Neural progenitor cell (in vitro differentiated cells): ENCODE measurements around the gene SYNDIG1. TPM values are rescaled to one million over a fixed set of nuclear protein-coding genes. Genes with fewer than 3 reads are reported as not detected.

Experiments used
- DNase-seq: peaks from one replicate; pipeline ENCODE4 v3.0.0-alpha.2; 2016; ENCODE audit warnings: low spot score
- H2AFZ ChIP-seq: fragments of 200-600 bp; sonication (generic); replicated peaks from 2 replicates; pipeline ENCODE4 v1.6.1; 2016; ENCODE audit warnings: antibody characterized with exemption
- H3F3A ChIP-seq: fragments of 200-600 bp; sonication (generic); 2 replicates; pipeline ENCODE4 v1.6.1; 2016; ENCODE audit warnings: antibody characterized with exemption, low read depth
- H3K27ac ChIP-seq: fragments of 200-600 bp; sonication (generic); 2 replicates; pipeline ENCODE4 v1.5.1; 2016; ENCODE audit warnings: mild to moderate bottlenecking
- H3K27me3 ChIP-seq: fragments of 200-600 bp; sonication (generic); 2 replicates; pipeline ENCODE4 v1.6.1; 2016; ENCODE audit warnings: mild to moderate bottlenecking, moderate library complexity
- H3K36me3 ChIP-seq: fragments of 200-600 bp; sonication (generic); 2 replicates; pipeline ENCODE4 v1.5.1; 2016
- H3K4me1 ChIP-seq: fragments of 200-600 bp; sonication (generic); 2 replicates; pipeline ENCODE4 v1.6.1; 2016; ENCODE audit warnings: mixed run types
- H3K4me2 ChIP-seq: fragments of 200-600 bp; sonication (generic); 2 replicates; pipeline ENCODE4 v1.6.1; 2016
- H3K4me3 ChIP-seq: fragments of 200-600 bp; sonication (generic); 2 replicates; pipeline ENCODE4 v1.5.1; 2016
- H3K79me2 ChIP-seq: fragments of 200-600 bp; sonication (generic); 2 replicates; pipeline ENCODE4 v1.6.1; 2016; ENCODE audit warnings: low read depth
- H3K9ac ChIP-seq: fragments of 200-600 bp; sonication (generic); 2 replicates; pipeline ENCODE4 v1.6.1; 2016
- H3K9me3 ChIP-seq: fragments of 200-600 bp; sonication (generic); 2 replicates; pipeline ENCODE4 v1.5.1; 2016; ENCODE audit warnings: low read depth
- H4K20me1 ChIP-seq: fragments of 200-600 bp; sonication (generic); 2 replicates; pipeline ENCODE4 v1.6.1; 2016; ENCODE audit warnings: low read depth
- H3K27ac Mint-ChIP-seq: 3 replicates; pipeline ENCODE4 v1.8.0; 2021; ENCODE audit warnings: mixed read lengths
- H3K27me3 Mint-ChIP-seq: 2 replicates; pipeline ENCODE4 v1.8.0; 2022; ENCODE audit warnings: low read depth, mild to moderate bottlenecking, inconsistent platforms, moderate library complexity, mixed read lengths; ENCODE audit not compliant: insufficient read depth
- H3K36me3 Mint-ChIP-seq: 3 replicates; pipeline ENCODE4 v1.8.0; 2021; ENCODE audit warnings: mixed read lengths
- H3K4me1 Mint-ChIP-seq: 3 replicates; pipeline ENCODE4 v1.8.0; 2021; ENCODE audit warnings: mixed read lengths
- H3K4me3 Mint-ChIP-seq: 3 replicates; pipeline ENCODE4 v1.8.0; 2021; ENCODE audit warnings: mild to moderate bottlenecking, moderate library complexity, mixed read lengths
- H3K9me3 Mint-ChIP-seq: 3 replicates; pipeline ENCODE4 v1.8.0; 2020; ENCODE audit warnings: mixed read lengths
- EZH2 ChIP-seq: fragments of 200-600 bp; sonication (generic); IDR thresholded peaks from 2 replicates; pipeline ENCODE4 v1.6.1; 2017; ENCODE audit warnings: antibody characterized with exemption, mild to moderate bottlenecking, moderate library complexity
- EZH2phosphoT487 ChIP-seq: fragments of 200-600 bp; sonication (generic); IDR thresholded peaks from 2 replicates; pipeline ENCODE4 v1.6.1; 2017; ENCODE audit warnings: antibody characterized with exemption
- total RNA-seq: library from RNA; depleted of rRNA; stranded (reverse); fragments of >200 nt; gene quantifications from 2 replicates; pipeline ENCODE4 v1.2.3, GENCODE V29; 2015; ENCODE audit warnings: low replicate concordance
- TF ChIP-seq, protein P1 (sequence below): fragments of 200-600 bp; sonication (generic); IDR thresholded peaks from 2 replicates; pipeline ENCODE4 v1.5.1; 2017; ENCODE audit warnings: antibody characterized with exemption, mild to moderate bottlenecking

SYNDIG1 gene
- total RNA-seq, 1 donor from 2014 or later, result 1.0 TPM

DNA sequence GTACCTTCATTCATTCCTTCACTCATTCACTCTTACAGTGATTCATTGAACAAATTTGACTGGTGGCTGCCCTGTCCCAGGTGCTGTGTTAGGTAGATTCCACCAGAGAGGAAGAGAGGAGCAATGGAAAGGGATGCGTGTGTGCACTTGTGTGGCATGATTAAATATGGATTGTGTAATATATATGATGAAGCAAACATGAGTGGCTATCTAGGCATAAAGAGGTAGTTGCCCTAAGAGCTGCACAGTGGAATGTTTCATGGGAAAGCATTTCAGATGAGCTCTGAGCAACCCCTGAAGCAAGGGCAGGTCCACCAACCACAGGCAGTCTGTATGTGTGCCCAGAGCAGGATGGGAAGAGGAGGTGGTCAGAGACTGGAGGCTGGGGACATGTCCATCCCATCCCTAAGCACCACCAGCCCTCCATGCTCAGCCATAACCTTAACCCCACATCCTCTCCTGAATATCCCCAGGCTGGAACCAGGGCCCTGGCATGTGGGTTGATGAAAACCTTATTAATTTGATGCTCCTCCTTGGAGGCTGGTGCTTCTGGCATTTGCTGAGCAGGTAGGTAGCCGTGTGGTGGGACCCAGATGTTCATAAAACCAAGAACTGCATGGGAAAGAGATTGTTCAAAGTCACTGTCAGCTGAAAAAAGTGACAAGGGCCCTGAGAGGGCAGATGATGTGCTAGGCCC, 226.2 kb downstream of the SYNDIG1 start:
- Mint-ChIP-seq H3K4me3 (no peak overlapping the region), H3K36me3 (no peaks in the 10 kb centered on the region), H3K4me1 (peaks cover 10% of the 10 kb centered on the region), H3K27me3 (peaks cover 4% of the 10 kb centered on the region), H3K27ac (no peak overlapping the region), H3K9me3 (peaks cover 2% of the 10 kb centered on the region)
- Histone ChIP-seq H3K36me3 (no peaks in the 10 kb centered on the region), H3K79me2 (no peaks in the 10 kb centered on the region), H2AFZ (no peak overlapping the region), H3K9ac (no peak overlapping the region), H3K9me3 (no peaks in the 10 kb centered on the region), H3K27me3 (no peaks in the 10 kb centered on the region), H3K4me2 (no peak overlapping the region), H4K20me1 (no peaks in the 10 kb centered on the region), H3K4me3 (no peak overlapping the region), H3F3A (no peaks in the 10 kb centered on the region), H3K27ac (no peak overlapping the region), H3K4me1 (no peaks in the 10 kb centered on the region)
- no peak for DNase-seq
- TF ChIP-seq EZH2phosphoT487 (no peak), EZH2 (no peak)
- TF ChIP-seq, protein P1, sequence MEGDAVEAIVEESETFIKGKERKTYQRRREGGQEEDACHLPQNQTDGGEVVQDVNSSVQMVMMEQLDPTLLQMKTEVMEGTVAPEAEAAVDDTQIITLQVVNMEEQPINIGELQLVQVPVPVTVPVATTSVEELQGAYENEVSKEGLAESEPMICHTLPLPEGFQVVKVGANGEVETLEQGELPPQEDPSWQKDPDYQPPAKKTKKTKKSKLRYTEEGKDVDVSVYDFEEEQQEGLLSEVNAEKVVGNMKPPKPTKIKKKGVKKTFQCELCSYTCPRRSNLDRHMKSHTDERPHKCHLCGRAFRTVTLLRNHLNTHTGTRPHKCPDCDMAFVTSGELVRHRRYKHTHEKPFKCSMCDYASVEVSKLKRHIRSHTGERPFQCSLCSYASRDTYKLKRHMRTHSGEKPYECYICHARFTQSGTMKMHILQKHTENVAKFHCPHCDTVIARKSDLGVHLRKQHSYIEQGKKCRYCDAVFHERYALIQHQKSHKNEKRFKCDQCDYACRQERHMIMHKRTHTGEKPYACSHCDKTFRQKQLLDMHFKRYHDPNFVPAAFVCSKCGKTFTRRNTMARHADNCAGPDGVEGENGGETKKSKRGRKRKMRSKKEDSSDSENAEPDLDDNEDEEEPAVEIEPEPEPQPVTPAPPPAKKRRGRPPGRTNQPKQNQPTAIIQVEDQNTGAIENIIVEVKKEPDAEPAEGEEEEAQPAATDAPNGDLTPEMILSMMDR, result no peak

DNA sequence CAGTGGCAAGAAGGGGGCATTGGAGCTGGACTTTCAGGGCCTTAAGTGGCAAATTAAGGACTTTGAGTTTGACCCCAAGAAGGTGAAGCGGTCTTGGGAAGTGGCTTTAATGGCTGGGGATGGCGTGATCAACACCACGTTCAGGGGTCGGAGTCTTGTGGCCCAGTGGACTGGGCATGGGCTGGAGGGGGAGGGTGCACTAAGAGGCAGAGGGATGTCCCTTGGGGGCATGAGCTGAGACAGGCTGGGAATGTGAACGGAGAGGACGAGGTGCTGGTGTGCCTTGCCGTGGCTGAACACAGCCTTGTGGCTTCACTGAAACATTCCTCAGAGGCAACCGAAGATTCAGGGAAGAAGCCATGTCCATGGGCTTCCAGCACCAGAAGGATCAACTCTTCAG, 227.0 kb downstream of the SYNDIG1 start:
- H3K4me2 ChIP-seq, result no peak overlapping the region
- H3F3A ChIP-seq, result no peaks in the 10 kb centered on the region
- H3K79me2 ChIP-seq, result no peaks in the 10 kb centered on the region
- H3K4me3 ChIP-seq, result no peak overlapping the region
- H3K9me3 Mint-ChIP-seq, result peaks cover 2% of the 10 kb centered on the region
- H3K4me1 Mint-ChIP-seq, result peaks cover 10% of the 10 kb centered on the region
- H3K36me3 Mint-ChIP-seq, result no peaks in the 10 kb centered on the region
- no peak overlapping the region for H2AFZ ChIP-seq
- H3K9ac ChIP-seq, result no peak overlapping the region
- H3K27me3 Mint-ChIP-seq, result peaks cover 4% of the 10 kb centered on the region
- DNase-seq, result no peak
- no peaks in the 10 kb centered on the region for H3K4me1 ChIP-seq
- H4K20me1 ChIP-seq, result no peaks in the 10 kb centered on the region
- no peaks in the 10 kb centered on the region for H3K27me3 ChIP-seq
- H3K36me3 ChIP-seq, result no peaks in the 10 kb centered on the region
- H3K4me3 Mint-ChIP-seq, result no peak overlapping the region
- no peaks in the 10 kb centered on the region for H3K9me3 ChIP-seq
- no peak overlapping the region for H3K27ac Mint-ChIP-seq
- H3K27ac ChIP-seq, result no peak overlapping the region
- TF ChIP-seq, protein P1, result no peak
- TF ChIP-seq EZH2 (no peak), EZH2phosphoT487 (no peak)

DNA sequence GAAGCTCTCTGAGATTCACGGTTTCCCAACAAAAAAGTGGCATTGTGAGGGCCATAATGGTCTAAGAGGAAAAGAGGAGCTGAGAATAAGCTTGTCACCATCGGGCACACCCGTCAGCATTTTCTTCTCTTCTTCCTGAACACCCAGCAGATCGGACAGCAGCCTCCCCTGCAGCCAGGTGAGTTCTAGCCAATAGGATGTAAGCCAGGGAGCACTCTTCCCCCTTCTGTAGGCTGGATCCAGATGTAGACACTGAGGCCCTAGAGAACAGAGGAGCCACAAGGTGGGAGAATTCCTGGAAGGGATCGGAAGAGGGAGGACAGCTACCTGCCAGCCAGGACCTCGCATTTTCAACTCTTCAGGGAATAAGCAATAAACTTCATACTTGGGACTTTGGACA, 228.0 kb downstream of the SYNDIG1 start:
- H3K4me2 ChIP-seq, result no peak overlapping the region
- H3K27me3 Mint-ChIP-seq, result peaks cover 4% of the 10 kb centered on the region

More for the DNA sequence above, 228.0 kb downstream of the SYNDIG1 start:
- no peaks in the 10 kb centered on the region for H3K36me3 Mint-ChIP-seq
- Histone ChIP-seq H3K4me3 (no peak overlapping the region), H3K9ac (no peak overlapping the region), H3K9me3 (no peaks in the 10 kb centered on the region), H3K27me3 (no peaks in the 10 kb centered on the region), H3K79me2 (no peaks in the 10 kb centered on the region), H3K4me1 (no peaks in the 10 kb centered on the region), H3K36me3 (no peaks in the 10 kb centered on the region), H2AFZ (no peak overlapping the region), H3F3A (no peaks in the 10 kb centered on the region), H3K27ac (no peak overlapping the region), H4K20me1 (no peaks in the 10 kb centered on the region)
- no peak for DNase-seq
- no peak overlapping the region for H3K4me3 Mint-ChIP-seq
- peaks cover 10% of the 10 kb centered on the region for H3K4me1 Mint-ChIP-seq
- TF ChIP-seq EZH2, result no peak
- TF ChIP-seq, protein P1, result no peak
- no peak for TF ChIP-seq EZH2phosphoT487
- peaks cover 2% of the 10 kb centered on the region for H3K9me3 Mint-ChIP-seq
- no peak overlapping the region for H3K27ac Mint-ChIP-seq
